Measurements from ENCODE around the gene ASF1B. TPM values are rescaled to one million over a fixed set of nuclear protein-coding genes. Genes with fewer than 3 reads are reported as not detected.

The ASF1B gene
- total and polyA plus RNA-seq, 2 experiments from 2014 or later, result 33.3 to 36.9 TPM

- Histone ChIP-seq H3K79me2 (replicated peaks; ENCODE audit: insufficient read depth) (no peaks in the 10 kb centered on the region), H4K20me1 (replicated peaks; ENCODE audit: insufficient read depth) (peaks cover 5% of the 10 kb centered on the region; the same call in 1 of the 2 replicates), H3K4me2 (no peak overlapping the region), H3K4me3 (no peak overlapping the region), H3F3A (replicated peaks; ENCODE audit: low read depth) (0 out of 2 replicates have a peak, but pooled peaks cover 3% of the 10 kb centered on the region), H3K4me1 (ENCODE audit: insufficient read depth) (no peaks in the 10 kb centered on the region; the same call in 1 of the 2 replicates), H2AFZ (no peak overlapping the region), H3K36me3 (ENCODE audit: insufficient read depth) (peaks cover 12% of the 10 kb centered on the region), H3K9me2 (ENCODE audit: insufficient read depth) (no peaks in the 10 kb centered on the region), H3K27ac (ENCODE audit: low read depth) (no peak overlapping the region), H3K27me3 (ENCODE audit: insufficient read depth) (no peaks in the 10 kb centered on the region)
- H3K9me3 Mint-ChIP-seq, result no peaks in the 10 kb centered on the region
- H3K4me1 Mint-ChIP-seq, result peaks cover 25% of the 10 kb centered on the region
- H3K27me3 Mint-ChIP-seq (ENCODE audit: insufficient read depth, low read depth, poor library complexity), result peaks cover 8% of the 10 kb centered on the region
- no peak overlapping the region for H3K27ac Mint-ChIP-seq
- H3K36me3 Mint-ChIP-seq (ENCODE audit: low read depth), result peaks cover 45% of the 10 kb centered on the region
- no peak overlapping the region; the same call in 2 of the 3 replicates for H3K4me3 Mint-ChIP-seq
- DNase-seq (ENCODE audit: low spot score) (no peak), ATAC-seq (no peak)
- TF ChIP-seq POLR2AphosphoS5 (IDR thresholded peaks at IDR 0.05; ENCODE audit: low read depth), result no peak
- TF ChIP-seq ZNF462 (CRISPR knock-in tag; IDR thresholded peaks at IDR 0.05), result no peak
- no peak for TF ChIP-seq EZH2 (IDR thresholded peaks at IDR 0.05; ENCODE audit: low read depth, unreplicated experiment)
- no peak for TF ChIP-seq STAT1 (IDR thresholded peaks at IDR 0.05; ENCODE audit: unreplicated experiment)
Measured at GRCh38 chr19:14166999-14167575, 30.7 kb upstream of the ASF1B start.

Data from GM23338 (cell line).